ENCODE data around the gene SLC25A28. TPM values are rescaled to one million over a fixed set of nuclear protein-coding genes. Genes with fewer than 3 reads are reported as not detected.
A peak's percentile ranks its signal among the peaks of the same experiment; 100 is the strongest.

Gene SLC25A28
- 10 to 100 TPM; 22.1 to 36.2 (median 30.1) TPM for total RNA-seq

GRCh38 chr10:99619851-99620710 is at the start of gene SLC25A28:
Gene SLC25A28 (minus strand): TSS chr10:99620439. CDS start chr10:99620335, 104 bp downstream.
- H3K27ac ChIP-seq, result peak within 1 kb of the TSS; percentile 93 to 99 (median 98)
- H3K9me3 ChIP-seq, result no peaks in the 10 kb centered on the region
- in situ Hi-C loops (cut with MboI; ENCODE audit: low pct_ligation_motif_present in 1 of 4, low pct_unique_long_range_greater_than_20kb in 1 of 4, low sequenced_read_pairs in 3 of 4), result loop anchor here (10.0 kb wide), 3 partner anchors 65 to 225 kb away; partner anchors contain the start of gene GOT1 (in 4 of the 4)
- intact Hi-C loops (cut with DNase I; ENCODE audit: low total_unique reads), result no loop called here
- TF ChIP-seq POLR2AphosphoS5 (IDR thresholded peaks at IDR 0.05) (peak in 2 of 3 donors; percentile 11 to 56), CTCF (IDR thresholded peaks at IDR 0.05) (no peak)
- H3K4me1 ChIP-seq, result peaks cover 17 to 46% (median 38%) of the 10 kb centered on the region in 4 donors
- no peaks in the 10 kb centered on the region for H3K36me3 ChIP-seq
- no peaks in the 10 kb centered on the region for H3K27me3 ChIP-seq
- 1% methylated on average over 29 of the region's 75 CpGs; no CpG with 5 or more reads in 1 of the 2 donors for WGBS, 2 donors (ENCODE audit: low coverage in 1 of 2)
- DNase-seq, result peak; percentile 95
- H3K4me3 ChIP-seq, result peak within 1 kb of the TSS; percentile 75 to 95 (median 90)

- no peaks in the 10 kb centered on the region for H3K9me3 ChIP-seq
- no peaks in the 10 kb centered on the region for H3K27me3 ChIP-seq
- 66 to 69% methylated on average over 4 of the region's 4 CpGs for WGBS, 2 donors (ENCODE audit: low coverage in 1 of 2)
- DNase-seq, result no peak
- H3K4me3 ChIP-seq, result no peak overlapping the region
- intact Hi-C loops (cut with DNase I; ENCODE audit: low total_unique reads), result no loop called here
- in situ Hi-C loops (cut with MboI; ENCODE audit: low pct_ligation_motif_present in 1 of 4, low pct_unique_long_range_greater_than_20kb in 1 of 4, low sequenced_read_pairs in 3 of 4), result no loop called here
- H3K27ac ChIP-seq, result no peak overlapping the region
- TF ChIP-seq EP300 (IDR thresholded peaks at IDR 0.05; ENCODE audit: low read depth), result no peak
- no peak for TF ChIP-seq POLR2A (IDR thresholded peaks at IDR 0.05)
- TF ChIP-seq CTCF (IDR thresholded peaks at IDR 0.05), result no peak
- TF ChIP-seq POLR2AphosphoS5 (IDR thresholded peaks at IDR 0.05), result no peak
- H3K36me3 ChIP-seq, result peaks cover 0 to 5% (median 0%) of the 10 kb centered on the region in 4 donors
- H3K4me1 ChIP-seq, result no peaks in the 10 kb centered on the region
Measured at GRCh38 chr10:99667108-99667751, 47.0 kb upstream of the SLC25A28 start.

GRCh38 chr10:99665304-99665703 is 45.1 kb upstream of the SLC25A28 start:
- TF ChIP-seq CTCF (IDR thresholded peaks at IDR 0.05), result no peak
- no peak for TF ChIP-seq POLR2A (IDR thresholded peaks at IDR 0.05)
- no peak for TF ChIP-seq EP300 (IDR thresholded peaks at IDR 0.05; ENCODE audit: low read depth)
- no peak for TF ChIP-seq POLR2AphosphoS5 (IDR thresholded peaks at IDR 0.05)
- peaks cover 0 to 16% (median 2%) of the 10 kb centered on the region in 4 donors for H3K4me1 ChIP-seq
- 96 to 100% methylated on average over 1 to 2 of the region's 2 CpGs for WGBS, 2 donors (ENCODE audit: low coverage in 1 of 2)
- DNase-seq, result no peak
- H3K36me3 ChIP-seq, result no peaks in the 10 kb centered on the region
- no peaks in the 10 kb centered on the region for H3K27me3 ChIP-seq
- H3K27ac ChIP-seq, result no peak overlapping the region
- H3K9me3 ChIP-seq, result no peaks in the 10 kb centered on the region
- intact Hi-C loops (cut with DNase I; ENCODE audit: low total_unique reads), result no loop called here
- no peak overlapping the region for H3K4me3 ChIP-seq
- in situ Hi-C loops (cut with MboI; ENCODE audit: low pct_ligation_motif_present in 1 of 4, low pct_unique_long_range_greater_than_20kb in 1 of 4, low sequenced_read_pairs in 3 of 4), result no loop called here

- no peak overlapping the region for H3K27ac ChIP-seq
- no peaks in the 10 kb centered on the region for H3K27me3 ChIP-seq
- 57 to 66% methylated on average over 6 of the region's 6 CpGs for WGBS, 2 donors (ENCODE audit: low coverage in 1 of 2)
- H3K9me3 ChIP-seq, result no peaks in the 10 kb centered on the region
- intact Hi-C loops (cut with DNase I; ENCODE audit: low total_unique reads), result no loop called here
- no peak overlapping the region for H3K4me3 ChIP-seq
- H3K36me3 ChIP-seq, result no peaks in the 10 kb centered on the region
- H3K4me1 ChIP-seq, result peaks cover 0 to 30% (median 10%) of the 10 kb centered on the region in 4 donors
- no peak for DNase-seq
- TF ChIP-seq POLR2AphosphoS5 (IDR thresholded peaks at IDR 0.05) (no peak), EP300 (IDR thresholded peaks at IDR 0.05; ENCODE audit: low read depth) (no peak), CTCF (IDR thresholded peaks at IDR 0.05) (no peak), POLR2A (IDR thresholded peaks at IDR 0.05) (no peak)
- in situ Hi-C loops (cut with MboI; ENCODE audit: low pct_ligation_motif_present in 1 of 4, low pct_unique_long_range_greater_than_20kb in 1 of 4, low sequenced_read_pairs in 3 of 4), result no loop called here
Measured at GRCh38 chr10:99661377-99661763, 41.1 kb upstream of the SLC25A28 start.

All from transverse colon (tissue), 4 donors.